ENCODE results near the gene PLAAT1.

The PLAAT1 gene

GRCh38 chr3:193211173-193211572 lies 29.8 kb upstream of the PLAAT1 start:
- no peaks in the 10 kb centered on the region for H3K9me3 Mint-ChIP-seq
- H3K27ac Mint-ChIP-seq, result no peak overlapping the region
- DNase-seq, result no peak
- peaks cover 17% of the 10 kb centered on the region for H3K27me3 Mint-ChIP-seq (ENCODE audit: low read depth, poor library complexity)
- H3K4me3 Mint-ChIP-seq, result no peak overlapping the region
- no peaks in the 10 kb centered on the region for H3K4me1 Mint-ChIP-seq
- no peaks in the 10 kb centered on the region for H3K36me3 Mint-ChIP-seq (ENCODE audit: low read depth)
- TF ChIP-seq, protein P1, sequence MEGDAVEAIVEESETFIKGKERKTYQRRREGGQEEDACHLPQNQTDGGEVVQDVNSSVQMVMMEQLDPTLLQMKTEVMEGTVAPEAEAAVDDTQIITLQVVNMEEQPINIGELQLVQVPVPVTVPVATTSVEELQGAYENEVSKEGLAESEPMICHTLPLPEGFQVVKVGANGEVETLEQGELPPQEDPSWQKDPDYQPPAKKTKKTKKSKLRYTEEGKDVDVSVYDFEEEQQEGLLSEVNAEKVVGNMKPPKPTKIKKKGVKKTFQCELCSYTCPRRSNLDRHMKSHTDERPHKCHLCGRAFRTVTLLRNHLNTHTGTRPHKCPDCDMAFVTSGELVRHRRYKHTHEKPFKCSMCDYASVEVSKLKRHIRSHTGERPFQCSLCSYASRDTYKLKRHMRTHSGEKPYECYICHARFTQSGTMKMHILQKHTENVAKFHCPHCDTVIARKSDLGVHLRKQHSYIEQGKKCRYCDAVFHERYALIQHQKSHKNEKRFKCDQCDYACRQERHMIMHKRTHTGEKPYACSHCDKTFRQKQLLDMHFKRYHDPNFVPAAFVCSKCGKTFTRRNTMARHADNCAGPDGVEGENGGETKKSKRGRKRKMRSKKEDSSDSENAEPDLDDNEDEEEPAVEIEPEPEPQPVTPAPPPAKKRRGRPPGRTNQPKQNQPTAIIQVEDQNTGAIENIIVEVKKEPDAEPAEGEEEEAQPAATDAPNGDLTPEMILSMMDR (IDR thresholded peaks at IDR 0.05), result no peak

GRCh38 chr3:193211984-193212383 lies 29.0 kb upstream of the PLAAT1 start:
- no peak for DNase-seq
- H3K36me3 Mint-ChIP-seq (ENCODE audit: low read depth), result no peaks in the 10 kb centered on the region
- no peak overlapping the region for H3K4me3 Mint-ChIP-seq

DNA sequence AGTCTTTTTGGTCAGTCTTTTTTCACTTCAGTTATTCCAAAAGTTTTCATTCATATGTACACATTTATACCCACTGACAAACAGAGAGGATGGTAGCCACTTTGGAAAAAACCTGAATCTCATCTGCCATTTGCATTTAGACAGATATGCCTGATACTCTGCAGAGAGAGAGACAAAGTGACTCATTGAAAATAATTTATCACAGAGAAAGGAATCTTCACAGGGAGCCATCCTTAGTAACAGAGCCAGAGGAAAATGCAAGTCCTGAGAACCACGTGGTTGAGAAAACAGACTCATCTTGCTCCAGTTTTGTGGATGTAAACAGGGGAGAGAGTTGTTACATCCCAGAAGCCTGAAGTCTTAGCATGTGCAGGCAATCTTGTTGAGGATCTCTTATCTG lies 28.2 kb upstream of the PLAAT1 start:
- Mint-ChIP-seq H3K4me3 (no peak overlapping the region), H3K27ac (no peak overlapping the region), H3K9me3 (no peaks in the 10 kb centered on the region), H3K27me3 (ENCODE audit: low read depth, poor library complexity) (peaks cover 17% of the 10 kb centered on the region), H3K36me3 (ENCODE audit: low read depth) (no peaks in the 10 kb centered on the region), H3K4me1 (no peaks in the 10 kb centered on the region)
- TF ChIP-seq, protein P1 (IDR thresholded peaks at IDR 0.05), result no peak
- DNase-seq, result no peak

More at GRCh38 chr3:193211984-193212383, 29.0 kb upstream of the PLAAT1 start:
- no peak overlapping the region for H3K27ac Mint-ChIP-seq
- no peaks in the 10 kb centered on the region for H3K4me1 Mint-ChIP-seq
- TF ChIP-seq, protein P1 (IDR thresholded peaks at IDR 0.05), result no peak
- H3K9me3 Mint-ChIP-seq, result no peaks in the 10 kb centered on the region
- H3K27me3 Mint-ChIP-seq (ENCODE audit: low read depth, poor library complexity), result peaks cover 17% of the 10 kb centered on the region

- H3K27ac Mint-ChIP-seq, result no peak overlapping the region
- no peak for DNase-seq
- H3K36me3 Mint-ChIP-seq (ENCODE audit: low read depth), result no peaks in the 10 kb centered on the region
- peaks cover 17% of the 10 kb centered on the region for H3K27me3 Mint-ChIP-seq (ENCODE audit: low read depth, poor library complexity)
- no peaks in the 10 kb centered on the region for H3K9me3 Mint-ChIP-seq
- TF ChIP-seq, protein P1 (IDR thresholded peaks at IDR 0.05), result no peak
- H3K4me1 Mint-ChIP-seq, result no peaks in the 10 kb centered on the region
- no peak overlapping the region for H3K4me3 Mint-ChIP-seq
Observed at GRCh38 chr3:193214445-193214844, 26.6 kb upstream of the PLAAT1 start.

- H3K27me3 Mint-ChIP-seq (ENCODE audit: low read depth, poor library complexity), result peaks cover 14% of the 10 kb centered on the region
- H3K36me3 Mint-ChIP-seq (ENCODE audit: low read depth), result no peaks in the 10 kb centered on the region
- peak overlapping the region; percentile 15 for H3K27ac Mint-ChIP-seq
- no peak overlapping the region for H3K4me3 Mint-ChIP-seq
- TF ChIP-seq, protein P1 (IDR thresholded peaks at IDR 0.05), result no peak
- no peak for DNase-seq
- no peaks in the 10 kb centered on the region for H3K9me3 Mint-ChIP-seq
- peaks cover 3% of the 10 kb centered on the region for H3K4me1 Mint-ChIP-seq
Observed at GRCh38 chr3:193225302-193226125, 15.5 kb upstream of the PLAAT1 start.

GRCh38 chr3:193228206-193228605 lies 12.8 kb upstream of the PLAAT1 start:
- Mint-ChIP-seq H3K36me3 (ENCODE audit: low read depth) (no peaks in the 10 kb centered on the region), H3K27me3 (ENCODE audit: low read depth, poor library complexity) (peaks cover 17% of the 10 kb centered on the region), H3K9me3 (no peaks in the 10 kb centered on the region), H3K4me3 (no peak overlapping the region), H3K4me1 (peaks cover 8% of the 10 kb centered on the region), H3K27ac (no peak overlapping the region)
- DNase-seq, result no peak
- TF ChIP-seq, protein P1 (IDR thresholded peaks at IDR 0.05), result no peak

All from nephron progenitor cell (in vitro differentiated cells).